Panc1 (cell line): Measurements from ENCODE around the gene SLC7A4. TPM values are rescaled to one million over a fixed set of nuclear protein-coding genes. Genes with fewer than 3 reads are reported as not detected.

Source experiments
- ATAC-seq: fragments of 200-7000 bp; cut with Tn5 transposase; 2 replicates; pipeline ENCODE4 v1.9.1; 2020; ENCODE audit warnings: mild to moderate bottlenecking, moderate library complexity
- BruUV-seq: library from RNA; stranded (reverse); fragments of 400-500 nt; replicated peaks from 2 replicates; lab custom pipeline; 2021; lab: Mats Ljungman, UMichigan
- CTCF ChIA-PET: fragments of 300-600 bp; sonication (Branson Sonifier 250); formaldehyde crosslinking; loops from one replicate; lab custom pipeline; 2022; ENCODE audit warnings: antibody characterized with exemption; lab: Charles Lee
- POLR2A ChIA-PET: fragments of 300-600 bp; sonication (Branson Sonifier 250); formaldehyde crosslinking; loops from one replicate; lab custom pipeline; 2022; ENCODE audit warnings: antibody characterized with exemption; lab: Charles Lee
- DNase-seq: peaks from one replicate; pipeline ENCODE4 v3.0.0-alpha.2; 2010; ENCODE audit warnings: low read depth, low spot score
- H3K27ac ChIP-seq: 2 replicates; pipeline ENCODE4 v1.5.1; 2011; ENCODE audit warnings: mild to moderate bottlenecking, low read length, inconsistent platforms
- H3K27me3 ChIP-seq: fragments of 200-500 bp; sonication (Bioruptor generic); 2 replicates; pipeline ENCODE4 v1.6.0; 2014; ENCODE audit warnings: low read length, inconsistent platforms; ENCODE audit not compliant: control insufficient read depth, insufficient read depth
- H3K36me3 ChIP-seq: fragments of 200-500 bp; sonication (Bioruptor generic); 2 replicates; pipeline ENCODE4 v1.5.1; 2014; ENCODE audit warnings: inconsistent platforms, mild to moderate bottlenecking, low read length, moderate library complexity; ENCODE audit not compliant: control insufficient read depth, insufficient read depth
- H3K4me1 ChIP-seq: 2 replicates; pipeline ENCODE4 v1.5.1; 2011; ENCODE audit warnings: inconsistent platforms, mild to moderate bottlenecking, low read length, moderate library complexity; ENCODE audit not compliant: control insufficient read depth, insufficient read depth
- H3K4me3 ChIP-seq, 2 experiments: 2 replicates each; pipeline ENCODE4 v1.5.1; 2011 to 2012; ENCODE audit warnings: low read depth in 2 of 2, low read length in 2 of 2, mild to moderate bottlenecking in 2 of 2, inconsistent platforms in 1 of 2, moderate library complexity in 1 of 2
- H3K9me3 ChIP-seq: fragments of 200-500 bp; sonication (Bioruptor generic); 2 replicates; pipeline ENCODE4 v1.5.1; 2014; ENCODE audit warnings: low read depth, mild to moderate bottlenecking, inconsistent platforms, low read length, moderate library complexity; ENCODE audit not compliant: control insufficient read depth, insufficient read depth
- CTCF ChIP-seq: fragments of 450-650 bp; IDR thresholded peaks from 2 replicates; pipeline ENCODE4 v1.5.1; 2017; ENCODE audit warnings: mild to moderate bottlenecking
- POLR2AphosphoS5 ChIP-seq: IDR thresholded peaks from 2 replicates; pipeline ENCODE4 v1.6.1; 2012; ENCODE audit warnings: mild to moderate bottlenecking, low read depth, low read length, moderate library complexity
- SIN3A ChIP-seq: IDR thresholded peaks from 2 replicates; pipeline ENCODE4 v1.6.1; 2012; ENCODE audit warnings: low read depth, mild to moderate bottlenecking, low read length, moderate library complexity, borderline replicate concordance; ENCODE audit not compliant: insufficient read depth
- TCF7L2 ChIP-seq: IDR thresholded peaks from 2 replicates; pipeline ENCODE4 v1.6.1; 2011; ENCODE audit warnings: mild to moderate bottlenecking, low read depth, low read length, inconsistent platforms
- in situ Hi-C: cut with HindIII; loops from 2 replicates; pipeline ENCODE4 v1.10.0; 2016; ENCODE audit warnings: low sequenced_read_pairs, low pct_unique_long_range_greater_than_20kb
- intact Hi-C: fragments of 100-400 bp; cut with micrococcal nuclease; formaldehyde crosslinking; loops from one replicate; pipeline ENCODE4 v1.10.0; 2022; ENCODE audit not compliant: unreplicated experiment
- total RNA-seq: library from RNA; stranded (reverse); gene quantifications from one replicate; pipeline ENCODE4 v1.2.1, GENCODE V29; 2021; ENCODE audit not compliant: unreplicated experiment
- TF ChIP-seq, protein P1 (sequence below), 2 experiments: IDR thresholded peaks; 2 replicates each; pipeline ENCODE4 v1.6.1; 2011 to 2012; ENCODE audit warnings: low read depth in 2 of 2, control low read depth in 1 of 2, low read length in 1 of 2, mild to moderate bottlenecking in 1 of 2, moderate library complexity in 1 of 2; ENCODE audit not compliant: insufficient read depth in 1 of 2

SLC7A4 gene
- total RNA-seq, 1 experiment from 2014 or later, result not detected

DNA sequence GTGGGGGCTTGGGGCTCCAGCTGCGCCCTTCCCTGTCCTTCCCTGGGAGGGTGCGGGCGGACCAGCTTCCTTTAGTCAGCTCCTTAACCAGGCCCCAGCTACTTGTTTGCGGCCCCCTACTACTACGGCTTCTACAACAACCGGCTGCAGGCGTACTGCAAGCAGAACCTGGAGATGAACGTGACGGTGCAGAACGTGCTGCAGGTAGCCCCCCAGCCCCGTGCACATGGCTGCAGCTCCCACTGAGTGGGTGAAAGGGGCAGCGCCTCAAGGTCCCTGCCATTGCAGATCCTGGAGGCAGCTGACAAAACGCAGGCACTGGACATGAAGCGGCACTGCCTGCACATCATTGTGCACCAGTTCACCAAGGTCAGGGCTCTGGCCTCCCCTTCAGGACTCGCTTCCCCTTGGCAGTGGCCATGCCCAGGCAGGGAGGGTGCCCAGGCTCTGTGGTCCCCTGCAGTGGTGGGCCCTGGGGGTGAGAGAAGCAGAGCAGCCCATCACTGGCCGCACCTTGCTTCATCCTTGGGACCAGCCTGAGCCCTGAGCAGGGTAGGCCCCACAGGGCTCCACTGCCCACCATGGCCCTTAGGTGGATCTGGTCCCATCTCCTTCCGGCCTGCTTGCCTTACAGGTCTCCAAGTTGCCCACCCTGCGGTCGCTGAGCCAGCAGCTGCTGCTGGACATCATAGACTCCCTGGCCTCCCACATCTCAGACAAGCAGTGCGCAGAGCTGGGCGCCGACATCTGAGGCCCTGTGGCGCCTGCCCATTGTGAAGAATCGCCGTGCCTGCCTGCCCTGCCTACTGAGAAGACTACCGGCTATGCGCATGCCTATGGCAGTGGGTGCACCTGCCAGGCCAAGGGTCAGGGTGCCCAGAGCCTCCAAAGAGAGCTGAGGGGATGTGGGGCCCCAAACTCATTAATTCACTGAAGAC, 35.5 kb downstream of the SLC7A4 start:
- no peak overlapping the region for H3K27ac ChIP-seq
- POLR2A ChIA-PET, result no interaction called here
- ATAC-seq (no peak), DNase-seq (no peak)
- BruUV-seq, result no TSS peak
- no peak overlapping the region for H3K4me3 ChIP-seq
- in situ Hi-C loops (no loop called here), intact Hi-C loops (no loop called here)
- CTCF ChIA-PET, result no interaction called here
- no peaks in the 10 kb centered on the region for H3K27me3 ChIP-seq
- TF ChIP-seq, protein P1, sequence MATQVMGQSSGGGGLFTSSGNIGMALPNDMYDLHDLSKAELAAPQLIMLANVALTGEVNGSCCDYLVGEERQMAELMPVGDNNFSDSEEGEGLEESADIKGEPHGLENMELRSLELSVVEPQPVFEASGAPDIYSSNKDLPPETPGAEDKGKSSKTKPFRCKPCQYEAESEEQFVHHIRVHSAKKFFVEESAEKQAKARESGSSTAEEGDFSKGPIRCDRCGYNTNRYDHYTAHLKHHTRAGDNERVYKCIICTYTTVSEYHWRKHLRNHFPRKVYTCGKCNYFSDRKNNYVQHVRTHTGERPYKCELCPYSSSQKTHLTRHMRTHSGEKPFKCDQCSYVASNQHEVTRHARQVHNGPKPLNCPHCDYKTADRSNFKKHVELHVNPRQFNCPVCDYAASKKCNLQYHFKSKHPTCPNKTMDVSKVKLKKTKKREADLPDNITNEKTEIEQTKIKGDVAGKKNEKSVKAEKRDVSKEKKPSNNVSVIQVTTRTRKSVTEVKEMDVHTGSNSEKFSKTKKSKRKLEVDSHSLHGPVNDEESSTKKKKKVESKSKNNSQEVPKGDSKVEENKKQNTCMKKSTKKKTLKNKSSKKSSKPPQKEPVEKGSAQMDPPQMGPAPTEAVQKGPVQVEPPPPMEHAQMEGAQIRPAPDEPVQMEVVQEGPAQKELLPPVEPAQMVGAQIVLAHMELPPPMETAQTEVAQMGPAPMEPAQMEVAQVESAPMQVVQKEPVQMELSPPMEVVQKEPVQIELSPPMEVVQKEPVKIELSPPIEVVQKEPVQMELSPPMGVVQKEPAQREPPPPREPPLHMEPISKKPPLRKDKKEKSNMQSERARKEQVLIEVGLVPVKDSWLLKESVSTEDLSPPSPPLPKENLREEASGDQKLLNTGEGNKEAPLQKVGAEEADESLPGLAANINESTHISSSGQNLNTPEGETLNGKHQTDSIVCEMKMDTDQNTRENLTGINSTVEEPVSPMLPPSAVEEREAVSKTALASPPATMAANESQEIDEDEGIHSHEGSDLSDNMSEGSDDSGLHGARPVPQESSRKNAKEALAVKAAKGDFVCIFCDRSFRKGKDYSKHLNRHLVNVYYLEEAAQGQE (IDR thresholded peaks at IDR 0.05; ENCODE audit: insufficient read depth in 1 of 2, low read depth in 2 of 2, low read length in 1 of 2), result no peak
- TF ChIP-seq SIN3A (no peak), TCF7L2 (no peak), POLR2AphosphoS5 (no peak), CTCF (no peak)
- H3K9me3 ChIP-seq, result no peaks in the 10 kb centered on the region
- H3K4me1 ChIP-seq, result peaks cover 9% of the 10 kb centered on the region
- H3K36me3 ChIP-seq, result no peaks in the 10 kb centered on the region

- CTCF ChIA-PET, result no interaction called here
- in situ Hi-C loops, result no loop called here
Measured at GRCh38 chr22:20996031-20996410, 36.3 kb downstream of the SLC7A4 start.

More at GRCh38 chr22:20996031-20996410, 36.3 kb downstream of the SLC7A4 start:
- DNase-seq (no peak), ATAC-seq (no peak)
- H3K27ac ChIP-seq, result no peak overlapping the region
- H3K36me3 ChIP-seq, result no peaks in the 10 kb centered on the region
- no peak overlapping the region for H3K4me3 ChIP-seq
- no peak for TF ChIP-seq POLR2AphosphoS5
- TF ChIP-seq TCF7L2, result no peak
- TF ChIP-seq, protein P1 (IDR thresholded peaks at IDR 0.05; ENCODE audit: insufficient read depth in 1 of 2, low read depth in 2 of 2, low read length in 1 of 2), result no peak
- TF ChIP-seq SIN3A, result no peak
- TF ChIP-seq CTCF, result no peak
- no peaks in the 10 kb centered on the region for H3K27me3 ChIP-seq
- H3K4me1 ChIP-seq, result peaks cover 9% of the 10 kb centered on the region
- BruUV-seq, result no TSS peak
- intact Hi-C loops, result no loop called here
- POLR2A ChIA-PET, result no interaction called here
- no peaks in the 10 kb centered on the region for H3K9me3 ChIP-seq
